ENCODE measurements around the gene GABBR1. TPM values are rescaled to one million over a fixed set of nuclear protein-coding genes. Genes with fewer than 3 reads are reported as not detected.

The GABBR1 gene
- total RNA-seq, 8 experiments from 2014 or later = 6.4 to 53.2 (median 40.3) TPM

- in situ Hi-C loops (cut with MboI; ENCODE audit: low pct_unique_long_range_greater_than_20kb in 2 of 9, low sequenced_read_pairs in 9 of 9, unreplicated experiment in 9 of 9) = no loop called here
- 0 to 88% (median 13%) methylated on average over 2 to 31 of the region's 33 CpGs for WGBS, 10 experiments
- Histone ChIP-seq H3K4me1 (replicated peaks in 1 of 2) (no peaks in the 10 kb centered on the region), H3K27ac (no peak overlapping the region), H3K4me3 (peak overlapping the region; percentile 19 to 42 (median 33))
- peak; percentile 96 to 100 (median 99) for ATAC-seq (replicated peaks in 6 of 8)
These were observed 17.0 kb upstream of the GABBR1 start for GRCh38 chr6:29649701-29650673.

- H3K4me1 ChIP-seq (replicated peaks in 1 of 2) = no peaks in the 10 kb centered on the region
- ATAC-seq (replicated peaks in 6 of 8) = no peak
- 33 to 97% (median 91%) methylated on average over 1 to 19 of the region's 23 CpGs; no CpG with 5 or more reads in 1 of the 10 experiments for WGBS, 10 experiments
- H3K27ac ChIP-seq = no peak overlapping the region
- in situ Hi-C loops (cut with MboI; ENCODE audit: low pct_unique_long_range_greater_than_20kb in 2 of 9, low sequenced_read_pairs in 9 of 9, unreplicated experiment in 9 of 9) = no loop called here
- no peak overlapping the region for H3K4me3 ChIP-seq
These were observed 15.1 kb upstream of the GABBR1 start for GRCh38 chr6:29647927-29648642.

- in situ Hi-C loops (cut with MboI; ENCODE audit: low pct_unique_long_range_greater_than_20kb in 2 of 9, low sequenced_read_pairs in 9 of 9, unreplicated experiment in 9 of 9) = no loop called here
- Histone ChIP-seq H3K4me3 (no peak overlapping the region), H3K4me1 (replicated peaks in 1 of 2) (no peaks in the 10 kb centered on the region), H3K27ac (no peak overlapping the region)
- 0 to 71% (median 34%) methylated on average over 1 to 3 of the region's 3 CpGs; no CpG with 5 or more reads in 2 of the 10 experiments for WGBS, 10 experiments
- ATAC-seq (replicated peaks in 6 of 8) = peak in 3 of 8 experiments; percentile 53 to 99 (median 96)
These were observed 8.6 kb upstream of the GABBR1 start for GRCh38 chr6:29641430-29642148.

- in situ Hi-C loops (cut with MboI; ENCODE audit: low pct_unique_long_range_greater_than_20kb in 2 of 9, low sequenced_read_pairs in 9 of 9, unreplicated experiment in 9 of 9) = no loop called here
- Histone ChIP-seq H3K27ac (no peak overlapping the region), H3K4me1 (replicated peaks in 1 of 2) (peaks cover 3 to 5% of the 10 kb centered on the region in 2 donors), H3K4me3 (no peak overlapping the region)
- 60 to 99% (median 84%) methylated on average over 1 to 9 of the region's 9 CpGs for WGBS, 10 experiments
- ATAC-seq (replicated peaks in 6 of 8) = no peak
These were observed 4.3 kb upstream of the GABBR1 start for GRCh38 chr6:29637247-29637646.

GRCh38 chr6:29633534-29633905 is 537 bp upstream of the GABBR1 start:
- Histone ChIP-seq H3K27ac (peak overlapping the region; percentile 77 to 85), H3K4me1 (replicated peaks in 1 of 2) (peaks cover 13 to 22% of the 10 kb centered on the region in 2 donors), H3K4me3 (peak overlapping the region; percentile 48 to 80 (median 68))
- peak in 6 of 8 experiments; percentile 5 to 38 (median 24) for ATAC-seq (replicated peaks in 6 of 8)
- in situ Hi-C loops (cut with MboI; ENCODE audit: low pct_unique_long_range_greater_than_20kb in 2 of 9, low sequenced_read_pairs in 9 of 9, unreplicated experiment in 9 of 9) = no loop called here
- 0 to 45% (median 13%) methylated on average over 1 to 8 of the region's 9 CpGs; no CpG with 5 or more reads in 5 of the 10 experiments for WGBS, 10 experiments

GRCh38 chr6:29631860-29632731 is 887 bp downstream of the GABBR1 start:
- Histone ChIP-seq H3K27ac (peak overlapping the region; percentile 77 to 85), H3K4me1 (replicated peaks in 1 of 2) (peaks cover 13 to 22% of the 10 kb centered on the region in 2 donors), H3K4me3 (peak overlapping the region; percentile 48 to 80 (median 68))
- in situ Hi-C loops (cut with MboI; ENCODE audit: low pct_unique_long_range_greater_than_20kb in 2 of 9, low sequenced_read_pairs in 9 of 9, unreplicated experiment in 9 of 9) = no loop called here
- WGBS, 10 experiments = 0 to 28% (median 8%) methylated on average over 1 to 22 of the region's 53 CpGs; no CpG with 5 or more reads in 1 of the 10 experiments
- peak; percentile 6 to 53 (median 38) for ATAC-seq (replicated peaks in 6 of 8)

GRCh38 chr6:29631209-29631810 is 1.7 kb downstream of the GABBR1 start:
- peaks cover 13 to 22% of the 10 kb centered on the region in 2 donors for H3K4me1 ChIP-seq (replicated peaks in 1 of 2)
- peak overlapping the region; percentile 48 to 80 (median 68) for H3K4me3 ChIP-seq
- 20 to 100% (median 57%) methylated on average over 1 to 6 of the region's 14 CpGs; no CpG with 5 or more reads in 1 of the 10 experiments for WGBS, 10 experiments
- peak in 1 of 8 experiments; percentile 1 for ATAC-seq (replicated peaks in 6 of 8)
- H3K27ac ChIP-seq = no peak overlapping the region
- in situ Hi-C loops (cut with MboI; ENCODE audit: low pct_unique_long_range_greater_than_20kb in 2 of 9, low sequenced_read_pairs in 9 of 9, unreplicated experiment in 9 of 9) = no loop called here

- no peak overlapping the region for H3K27ac ChIP-seq
- no peak overlapping the region for H3K4me3 ChIP-seq
- ATAC-seq (replicated peaks in 6 of 8) = no peak
- 40 to 100% (median 80%) methylated on average over 1 to 4 of the region's 9 CpGs; no CpG with 5 or more reads in 3 of the 10 experiments for WGBS, 10 experiments
- in situ Hi-C loops (cut with MboI; ENCODE audit: low pct_unique_long_range_greater_than_20kb in 2 of 9, low sequenced_read_pairs in 9 of 9, unreplicated experiment in 9 of 9) = no loop called here
- peaks cover 13 to 22% of the 10 kb centered on the region in 2 donors for H3K4me1 ChIP-seq (replicated peaks in 1 of 2)
These were observed 2.7 kb downstream of the GABBR1 start for GRCh38 chr6:29630315-29630714.

GRCh38 chr6:29629571-29629970 is 3.4 kb downstream of the GABBR1 start:
- WGBS, 10 experiments = 53 to 88% (median 79%) methylated on average over 1 to 2 of the region's 2 CpGs; no CpG with 5 or more reads in 1 of the 10 experiments
- in situ Hi-C loops (cut with MboI; ENCODE audit: low pct_unique_long_range_greater_than_20kb in 2 of 9, low sequenced_read_pairs in 9 of 9, unreplicated experiment in 9 of 9) = no loop called here
- peaks cover 17 to 22% of the 10 kb centered on the region in 2 donors for H3K4me1 ChIP-seq (replicated peaks in 1 of 2)
- no peak for ATAC-seq (replicated peaks in 6 of 8)
- H3K27ac ChIP-seq = no peak overlapping the region
- peak overlapping the region in 1 of 5 donors; percentile 36 for H3K4me3 ChIP-seq

- Histone ChIP-seq H3K4me3 (peak overlapping the region; percentile 28 to 48 (median 38)), H3K27ac (peak overlapping the region; percentile 26 to 28), H3K4me1 (replicated peaks in 1 of 2) (peaks cover 17 to 18% of the 10 kb centered on the region in 2 donors)
- in situ Hi-C loops (cut with MboI; ENCODE audit: low pct_unique_long_range_greater_than_20kb in 2 of 9, low sequenced_read_pairs in 9 of 9, unreplicated experiment in 9 of 9) = no loop called here
- 0 to 80% (median 0%) methylated on average over 1 to 2 of the region's 32 CpGs; no CpG with 5 or more reads in 3 of the 10 experiments for WGBS, 10 experiments
- peak; percentile 46 to 69 (median 54) for ATAC-seq (replicated peaks in 6 of 8)
These were observed 4.3 kb downstream of the GABBR1 start for GRCh38 chr6:29628419-29629281.
